ENCODE data around the gene EPHB3.

- TF ChIP-seq CTCF (IDR thresholded peaks at IDR 0.05; ENCODE audit: low read length) (no peak), EZH2phosphoT487 (IDR thresholded peaks at IDR 0.05; ENCODE audit: low read length) (no peak)
These were observed 47.5 kb upstream of the EPHB3 start for GRCh38 chr3:184514171-184514490.
